HCT116 (cell line): ENCODE measurements around the gene SLC35G6.

Source experiments
- ATF3 ChIP-seq: IDR thresholded peaks from 2 replicates; pipeline ENCODE4 v1.6.1; 2012
- CTCF ChIP-seq, 3 experiments: fragments of 200-600 bp in 1 of 3; sonication (generic) in 1 of 3; IDR thresholded peaks in 2 of 3; conservative IDR thresholded peaks in 1 of 3; 2 replicates each; pipeline ENCODE4 v1.5.1; 2012 to 2017; ENCODE audit warnings: low read depth in 2 of 3, low read length in 2 of 3, antibody characterized with exemption in 1 of 3, borderline replicate concordance in 1 of 3, control low read depth in 1 of 3, mild to moderate bottlenecking in 1 of 3, mixed read lengths in 1 of 3, mixed run types in 1 of 3, moderate library complexity in 1 of 3; ENCODE audit not compliant: insufficient read depth in 1 of 3
- EGR1 ChIP-seq: IDR thresholded peaks from 2 replicates; pipeline ENCODE4 v1.6.1; 2012; ENCODE audit warnings: low read depth
- EZH2 ChIP-seq: fragments of 200-600 bp; sonication (generic); IDR thresholded peaks from 2 replicates; pipeline ENCODE4 v1.6.1; 2017; ENCODE audit warnings: antibody characterized with exemption, mixed run types
- EZH2phosphoT487 ChIP-seq: fragments of 200-600 bp; IDR thresholded peaks from 2 replicates; pipeline ENCODE4 v1.6.1; 2018; ENCODE audit warnings: antibody characterized with exemption, borderline replicate concordance
- JUND ChIP-seq: IDR thresholded peaks from 2 replicates; pipeline ENCODE4 v1.6.1; 2012
- POLR2A ChIP-seq: IDR thresholded peaks from 2 replicates; pipeline ENCODE4 v1.7.0; 2011; ENCODE audit warnings: borderline replicate concordance; ENCODE audit not compliant: insufficient read depth, insufficient read length; ENCODE audit errors: extremely low read depth
- POLR2AphosphoS5 ChIP-seq: IDR thresholded peaks from 2 replicates; pipeline ENCODE4 v1.6.1; 2011; ENCODE audit warnings: mild to moderate bottlenecking, low read depth, low read length, moderate library complexity
- RAD21 ChIP-seq: IDR thresholded peaks from 2 replicates; pipeline ENCODE4 v1.6.1; 2012; ENCODE audit warnings: low read depth, mild to moderate bottlenecking
- REST ChIP-seq: IDR thresholded peaks from 2 replicates; pipeline ENCODE4 v1.6.1; 2012; ENCODE audit warnings: low read depth
- SP1 ChIP-seq: IDR thresholded peaks from 2 replicates; pipeline ENCODE4 v1.6.1; 2012; ENCODE audit warnings: low read depth
- SRF ChIP-seq: IDR thresholded peaks from 2 replicates; pipeline ENCODE4 v1.6.1; 2012; ENCODE audit warnings: low read depth
- YY1 ChIP-seq: IDR thresholded peaks from 2 replicates; pipeline ENCODE4 v1.6.1; 2011; ENCODE audit warnings: low read length, low read depth, moderate library complexity, mild to moderate bottlenecking; ENCODE audit not compliant: insufficient replicate concordance; ENCODE audit errors: extremely low read depth
- ZNF274 ChIP-seq: fragments of 200-500 bp; sonication (Bioruptor generic); IDR thresholded peaks from 2 replicates; pipeline ENCODE4 v1.6.1; 2014; ENCODE audit warnings: mild to moderate bottlenecking, low read depth, low read length, inconsistent platforms

GRCh38 chr17:7444682-7445618 is 36.3 kb upstream of the SLC35G6 start, which contains the start of gene CHRNB1:
- TF ChIP-seq CTCF (IDR thresholded peaks at IDR 0.05 in 2 of 3, conservative IDR thresholded peaks at IDR 0.05 in 1 of 3; ENCODE audit: borderline replicate concordance in 1 of 3, insufficient read depth in 1 of 3, low read depth in 2 of 3, low read length in 2 of 3) (no peak), SRF (no peak), YY1 (no peak), REST (no peak), SP1 (no peak), RAD21 (no peak), ATF3 (no peak), POLR2AphosphoS5 (peak; percentile 28), EZH2 (no peak), EGR1 (no peak), JUND (no peak), ZNF274 (no peak), POLR2A (no peak), EZH2phosphoT487 (no peak)
